GM10266 (cell line): ENCODE measurements around the gene EFNA1.
A peak's percentile ranks its signal among the peaks of the same experiment; 100 is the strongest.
"Not testable (repeated sequence)": the region's sequence is repeated elsewhere in the genome, so short reads cannot be mapped to it uniquely, and the experiment has no call there.

ENCODE experiments used
- DNase-seq: peaks from one replicate; pipeline ENCODE4 v3.0.0; 2012; ENCODE audit errors: extremely low spot score
- TF ChIP-seq, protein P1 (sequence below): IDR thresholded peaks from 2 replicates; pipeline ENCODE4 v1.5.1; 2012; ENCODE audit warnings: mild to moderate bottlenecking, low read depth; ENCODE audit not compliant: control insufficient read depth, insufficient read depth; ENCODE audit errors: missing control alignments

Gene EFNA1

DNA sequence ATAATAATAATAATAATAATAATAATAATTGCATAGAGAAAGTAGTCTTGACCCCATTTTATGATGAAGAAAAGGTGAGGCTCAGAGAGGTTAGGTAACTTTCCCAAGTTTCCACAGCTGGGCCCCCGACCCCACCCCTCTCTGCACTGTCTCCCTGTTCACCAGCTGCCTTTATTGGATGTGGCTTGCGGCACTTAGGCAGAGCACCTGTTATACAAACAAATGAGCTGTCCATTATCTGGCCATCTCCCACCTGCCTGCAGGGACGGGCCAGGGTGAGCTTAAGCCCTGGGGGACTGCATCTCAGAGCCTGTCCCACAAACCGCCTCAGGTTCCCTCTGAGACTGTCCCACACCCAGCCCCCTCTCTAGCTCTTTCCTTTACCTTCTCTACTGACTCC is 10.1 kb upstream of the EFNA1 start:
- DNase-seq = no peak
- TF ChIP-seq, protein P1, sequence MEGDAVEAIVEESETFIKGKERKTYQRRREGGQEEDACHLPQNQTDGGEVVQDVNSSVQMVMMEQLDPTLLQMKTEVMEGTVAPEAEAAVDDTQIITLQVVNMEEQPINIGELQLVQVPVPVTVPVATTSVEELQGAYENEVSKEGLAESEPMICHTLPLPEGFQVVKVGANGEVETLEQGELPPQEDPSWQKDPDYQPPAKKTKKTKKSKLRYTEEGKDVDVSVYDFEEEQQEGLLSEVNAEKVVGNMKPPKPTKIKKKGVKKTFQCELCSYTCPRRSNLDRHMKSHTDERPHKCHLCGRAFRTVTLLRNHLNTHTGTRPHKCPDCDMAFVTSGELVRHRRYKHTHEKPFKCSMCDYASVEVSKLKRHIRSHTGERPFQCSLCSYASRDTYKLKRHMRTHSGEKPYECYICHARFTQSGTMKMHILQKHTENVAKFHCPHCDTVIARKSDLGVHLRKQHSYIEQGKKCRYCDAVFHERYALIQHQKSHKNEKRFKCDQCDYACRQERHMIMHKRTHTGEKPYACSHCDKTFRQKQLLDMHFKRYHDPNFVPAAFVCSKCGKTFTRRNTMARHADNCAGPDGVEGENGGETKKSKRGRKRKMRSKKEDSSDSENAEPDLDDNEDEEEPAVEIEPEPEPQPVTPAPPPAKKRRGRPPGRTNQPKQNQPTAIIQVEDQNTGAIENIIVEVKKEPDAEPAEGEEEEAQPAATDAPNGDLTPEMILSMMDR = no peak

GRCh38 chr1:155118090-155118489 is 9.6 kb upstream of the EFNA1 start:
- not testable (repeated sequence) for DNase-seq

DNA sequence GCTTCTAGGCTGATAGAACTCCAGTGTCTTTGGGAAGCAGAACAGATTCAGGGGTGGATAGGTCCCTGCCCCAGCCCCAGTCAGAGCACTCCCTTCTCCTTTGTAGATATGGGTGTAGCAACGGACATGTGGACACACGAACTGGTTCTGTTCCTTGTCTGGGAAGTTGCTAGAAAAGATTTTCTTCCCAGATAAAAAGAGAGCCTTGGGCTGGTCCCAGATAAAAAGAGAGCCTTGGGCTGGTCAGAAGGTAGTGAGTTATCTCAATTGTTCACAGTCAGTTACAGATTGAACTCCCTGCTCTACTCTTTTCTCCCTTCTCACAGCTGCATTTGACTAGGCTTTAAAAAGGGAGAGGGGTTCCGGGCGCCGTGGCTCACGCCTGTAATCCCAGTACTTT is 7.4 kb upstream of the EFNA1 start:
- TF ChIP-seq, protein P1 = no peak
- DNase-seq = peak; percentile 4

DNA sequence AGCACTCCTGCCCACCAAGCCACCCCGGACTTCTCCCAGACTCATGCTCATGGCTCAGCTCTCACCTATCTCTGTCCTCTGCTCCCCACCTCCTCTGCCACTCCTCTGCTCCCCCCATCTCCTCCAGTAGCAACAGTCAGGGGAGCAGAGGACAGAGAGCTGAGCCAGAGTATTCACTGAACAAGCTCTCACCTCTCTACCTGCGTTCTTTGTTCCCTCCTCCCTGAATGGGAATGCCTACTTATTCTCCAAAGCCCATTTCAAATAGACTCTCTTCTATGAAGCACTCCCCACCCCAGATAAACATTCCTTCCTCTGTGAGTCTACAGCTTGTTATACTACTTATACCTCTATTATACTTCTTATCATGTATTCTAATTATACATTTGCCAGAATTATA is 6.4 kb upstream of the EFNA1 start:
- no peak for DNase-seq
- TF ChIP-seq, protein P1 = no peak

DNA sequence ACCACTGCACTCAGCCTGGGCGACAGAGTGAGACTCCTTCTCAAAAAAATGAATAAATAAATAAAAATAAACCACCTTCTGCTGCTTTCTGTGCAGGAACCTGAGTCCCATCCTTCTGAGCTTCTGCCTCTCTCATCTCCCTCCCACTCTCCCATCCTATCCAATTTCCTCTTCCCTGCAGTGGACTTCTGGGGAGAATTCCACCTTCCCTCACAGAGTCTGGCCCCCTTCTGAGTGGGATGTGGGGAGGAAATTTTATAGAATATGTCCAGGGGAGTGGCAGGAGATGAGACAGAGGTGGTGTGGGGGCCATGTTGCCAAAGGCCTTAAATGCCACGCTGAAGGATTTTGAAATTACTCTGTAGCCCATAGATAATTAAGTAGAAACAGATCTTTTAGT is 5.4 kb upstream of the EFNA1 start:
- no peak for DNase-seq
- TF ChIP-seq, protein P1 = no peak

- TF ChIP-seq, protein P1 = no peak
- no peak for DNase-seq
These were observed 3.9 kb upstream of the EFNA1 start for GRCh38 chr1:155123801-155124200.

DNA sequence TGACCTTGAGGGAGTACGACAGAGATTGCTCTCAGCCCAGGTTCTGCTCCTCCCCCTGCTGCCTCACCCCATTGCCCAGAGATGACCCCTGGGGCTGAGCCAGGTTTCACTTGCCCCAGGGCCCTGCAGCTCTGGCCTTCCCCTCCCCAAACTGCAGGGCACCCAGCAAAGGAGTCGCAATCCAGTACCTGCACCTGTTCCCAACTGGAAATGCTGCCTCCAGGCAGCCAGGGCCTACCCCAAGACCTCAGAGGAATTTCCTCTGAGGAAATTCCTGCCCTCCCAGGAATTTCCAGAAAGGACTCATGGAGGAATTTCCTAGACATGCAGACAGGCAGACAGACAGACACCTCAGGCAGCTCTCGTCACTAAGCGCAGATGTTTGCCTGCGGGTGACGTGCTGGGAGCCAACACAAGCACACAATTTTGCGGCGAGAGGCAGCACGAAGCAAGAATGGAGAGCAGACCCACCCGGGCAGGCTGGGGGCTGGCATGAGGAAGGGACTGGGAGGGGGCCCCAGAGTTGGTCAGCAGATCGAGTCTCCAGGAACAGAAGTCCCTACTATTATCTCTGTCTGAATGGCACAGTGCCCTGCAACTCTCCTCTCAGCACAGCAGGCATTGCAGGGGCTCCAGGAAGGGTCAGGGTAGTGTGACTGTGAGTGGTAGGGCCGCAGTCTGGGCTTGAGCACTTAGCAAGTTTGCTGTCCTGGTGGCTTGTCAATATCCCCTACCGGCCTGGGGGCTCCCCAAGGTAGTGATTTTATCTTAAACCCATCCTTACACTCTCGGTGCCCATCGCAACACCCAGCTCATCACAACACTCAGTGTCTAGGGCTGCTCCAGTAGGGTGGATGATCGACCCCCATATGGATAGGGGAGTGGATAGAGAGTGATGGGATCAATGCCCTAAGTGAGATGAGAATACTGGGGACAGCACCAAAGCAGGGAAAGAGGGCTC is 2.9 kb upstream of the EFNA1 start:
- DNase-seq = no peak
- TF ChIP-seq, protein P1 = no peak

- DNase-seq = no peak
- TF ChIP-seq, protein P1 = no peak
These were observed 2.1 kb upstream of the EFNA1 start for GRCh38 chr1:155125511-155125945.
